Measurements from ENCODE around the gene DENND4A.

Gene DENND4A

DNA sequence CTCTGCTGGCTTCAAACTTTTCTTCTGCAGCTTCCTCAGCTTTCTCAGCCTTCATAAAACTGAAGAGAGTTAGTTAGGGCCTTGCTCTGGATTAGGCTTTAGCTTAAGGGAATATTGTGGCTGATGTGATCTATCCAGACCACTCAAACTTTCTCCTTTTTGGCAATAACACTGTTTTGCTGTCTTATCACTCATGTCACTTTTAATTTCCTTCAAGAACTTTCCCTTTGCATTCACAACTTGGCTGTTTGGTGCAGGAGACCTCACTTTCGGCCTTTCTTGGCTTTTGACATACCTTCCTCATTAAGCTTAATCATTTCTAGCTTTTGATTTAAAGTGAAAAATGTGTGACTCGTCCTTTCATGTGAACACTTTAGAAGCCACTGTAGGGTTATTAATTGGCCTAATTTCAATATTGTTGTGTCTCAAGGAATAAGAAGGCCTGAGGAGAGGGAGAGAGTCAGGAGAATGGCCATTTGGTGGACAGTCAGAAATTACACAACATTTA is 109.6 kb downstream of the DENND4A start:
- Histone ChIP-seq H3K4me1 (ENCODE audit: control insufficient read depth in 2 of 2, insufficient read depth in 1 of 2, low read depth in 1 of 2, low read length in 2 of 2) (no peaks in the 10 kb centered on the region), H2BK12ac (ENCODE audit: low read length) (no peak overlapping the region), H2AK5ac (ENCODE audit: low read depth, low read length) (no peak overlapping the region), H2AFZ (ENCODE audit: low read length) (no peak overlapping the region), H3K23ac (ENCODE audit: low read depth, low read length, poor library complexity) (no peak overlapping the region), H3K36me3 (replicated peaks in 1 of 2; ENCODE audit: control insufficient read depth in 2 of 2, insufficient read depth in 2 of 2, low read length in 2 of 2) (no peaks in the 10 kb centered on the region), H4K8ac (ENCODE audit: low read depth, low read length) (no peak overlapping the region), H4K91ac (ENCODE audit: low read depth, low read length, poor library complexity) (no peak overlapping the region), H3K27me3 (ENCODE audit: control insufficient read depth in 3 of 3, insufficient read depth in 3 of 3, low read depth in 1 of 3, low read length in 3 of 3) (no peaks in the 10 kb centered on the region), H3K9me3 (replicated peaks in 1 of 2; ENCODE audit: control insufficient read depth in 2 of 2, insufficient read depth in 1 of 2, low read depth in 1 of 2, low read length in 2 of 2) (no peaks in the 10 kb centered on the region), H3K9ac (ENCODE audit: low read depth, low read length, poor library complexity) (no peak overlapping the region), H2BK15ac (ENCODE audit: low read length) (no peak overlapping the region), H2BK5ac (ENCODE audit: low read length) (no peak overlapping the region), H2BK120ac (ENCODE audit: low read depth, low read length) (no peak overlapping the region), H3K27ac (replicated peaks; ENCODE audit: low read length) (no peak overlapping the region), H3K79me1 (ENCODE audit: low read depth, low read length) (no peaks in the 10 kb centered on the region), H3K4ac (ENCODE audit: low read length) (no peak overlapping the region), H3K4me2 (ENCODE audit: insufficient read depth, low read length, poor library complexity, severe bottlenecking) (no peak overlapping the region), H3K14ac (ENCODE audit: low read length) (no peak overlapping the region), H3K18ac (ENCODE audit: low read length) (no peak overlapping the region), H3K4me3 (ENCODE audit: low read length in 2 of 2) (no peak overlapping the region)
- no CpG with 5 or more reads among the region's 2 CpGs for WGBS, 2 donors (ENCODE audit: extremely low coverage in 2 of 2, insufficient read length in 2 of 2, insufficient replicate concordance in 1 of 2)
- no peak for DNase-seq (ENCODE audit: low spot score)

DNA sequence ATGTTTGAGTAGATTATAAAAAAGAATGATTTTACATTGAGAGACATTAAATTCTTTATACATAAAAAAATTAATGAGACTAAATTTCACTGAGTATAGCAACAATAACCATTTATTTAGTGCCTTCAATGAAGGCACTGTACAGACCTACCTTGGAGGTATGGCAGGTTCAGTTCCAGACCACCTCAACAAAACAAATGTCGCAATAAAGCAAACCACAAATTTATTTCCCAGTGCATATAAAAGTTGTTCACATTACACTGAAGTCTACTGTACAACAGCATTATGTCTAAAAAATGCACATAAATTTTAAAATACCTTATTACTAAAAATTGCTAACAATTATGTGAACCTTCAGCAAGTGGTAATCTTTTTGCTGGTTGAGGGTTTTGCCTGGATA is 111.5 kb downstream of the DENND4A start:
- Histone ChIP-seq H3K9me3 (replicated peaks in 1 of 2; ENCODE audit: control insufficient read depth in 2 of 2, insufficient read depth in 1 of 2, low read depth in 1 of 2, low read length in 2 of 2) (no peaks in the 10 kb centered on the region), H3K36me3 (replicated peaks in 1 of 2; ENCODE audit: control insufficient read depth in 2 of 2, insufficient read depth in 2 of 2, low read length in 2 of 2) (no peaks in the 10 kb centered on the region), H2BK5ac (ENCODE audit: low read length) (no peak overlapping the region), H3K27ac (replicated peaks; ENCODE audit: low read length) (no peak overlapping the region), H3K4ac (ENCODE audit: low read length) (no peak overlapping the region), H2BK12ac (ENCODE audit: low read length) (no peak overlapping the region), H2AFZ (ENCODE audit: low read length) (no peak overlapping the region), H3K14ac (ENCODE audit: low read length) (no peak overlapping the region), H3K79me1 (ENCODE audit: low read depth, low read length) (no peaks in the 10 kb centered on the region), H3K9ac (ENCODE audit: low read depth, low read length, poor library complexity) (no peak overlapping the region), H2AK5ac (ENCODE audit: low read depth, low read length) (no peak overlapping the region), H2BK120ac (ENCODE audit: low read depth, low read length) (no peak overlapping the region), H4K91ac (ENCODE audit: low read depth, low read length, poor library complexity) (no peak overlapping the region), H4K8ac (ENCODE audit: low read depth, low read length) (no peak overlapping the region), H3K18ac (ENCODE audit: low read length) (no peak overlapping the region), H3K4me2 (ENCODE audit: insufficient read depth, low read length, poor library complexity, severe bottlenecking) (no peak overlapping the region), H3K27me3 (ENCODE audit: control insufficient read depth in 3 of 3, insufficient read depth in 3 of 3, low read depth in 1 of 3, low read length in 3 of 3) (no peaks in the 10 kb centered on the region), H3K4me1 (ENCODE audit: control insufficient read depth in 2 of 2, insufficient read depth in 1 of 2, low read depth in 1 of 2, low read length in 2 of 2) (no peaks in the 10 kb centered on the region), H2BK15ac (ENCODE audit: low read length) (no peak overlapping the region), H3K23ac (ENCODE audit: low read depth, low read length, poor library complexity) (no peak overlapping the region), H3K4me3 (ENCODE audit: low read length in 2 of 2) (no peak overlapping the region)
- DNase-seq (ENCODE audit: low spot score) = no peak
- WGBS, 2 donors (ENCODE audit: extremely low coverage in 2 of 2, insufficient read length in 2 of 2, insufficient replicate concordance in 1 of 2) = no CpG with 5 or more reads among the region's 1 CpG

DNA sequence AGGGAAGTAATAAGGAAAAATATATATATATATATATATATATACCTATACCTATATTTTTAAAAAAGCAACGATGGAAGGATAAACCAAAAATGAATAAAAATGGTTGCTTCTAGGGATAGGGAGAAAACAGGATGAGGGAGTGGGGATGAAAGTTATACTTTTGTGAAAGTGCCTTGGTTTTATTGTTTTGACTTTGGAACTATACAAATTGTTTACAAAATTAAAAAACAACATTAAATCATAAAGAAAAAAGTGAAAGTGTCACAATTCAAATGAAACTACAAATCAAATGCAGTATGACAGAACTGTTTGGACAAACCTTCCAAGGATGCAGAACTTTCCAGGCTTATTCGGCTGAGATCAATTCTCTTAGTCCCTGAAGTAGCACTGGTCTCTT is 116.0 kb downstream of the DENND4A start:
- no CpG with 5 or more reads among the region's 2 CpGs for WGBS, 2 donors (ENCODE audit: extremely low coverage in 2 of 2, insufficient read length in 2 of 2, insufficient replicate concordance in 1 of 2)
- DNase-seq (ENCODE audit: low spot score) = no peak
- Histone ChIP-seq H2AFZ (ENCODE audit: low read length) (no peak overlapping the region), H3K4ac (ENCODE audit: low read length) (no peak overlapping the region), H3K4me2 (ENCODE audit: insufficient read depth, low read length, poor library complexity, severe bottlenecking) (no peak overlapping the region), H2BK12ac (ENCODE audit: low read length) (no peak overlapping the region), H2BK5ac (ENCODE audit: low read length) (no peak overlapping the region), H3K4me1 (ENCODE audit: control insufficient read depth in 2 of 2, insufficient read depth in 1 of 2, low read depth in 1 of 2, low read length in 2 of 2) (no peaks in the 10 kb centered on the region), H3K18ac (ENCODE audit: low read length) (no peak overlapping the region), H3K36me3 (replicated peaks in 1 of 2; ENCODE audit: control insufficient read depth in 2 of 2, insufficient read depth in 2 of 2, low read length in 2 of 2) (no peaks in the 10 kb centered on the region), H2BK120ac (ENCODE audit: low read depth, low read length) (no peak overlapping the region), H3K9ac (ENCODE audit: low read depth, low read length, poor library complexity) (no peak overlapping the region), H3K79me1 (ENCODE audit: low read depth, low read length) (no peaks in the 10 kb centered on the region), H3K4me3 (ENCODE audit: low read length in 2 of 2) (no peak overlapping the region), H3K27me3 (ENCODE audit: control insufficient read depth in 3 of 3, insufficient read depth in 3 of 3, low read depth in 1 of 3, low read length in 3 of 3) (no peaks in the 10 kb centered on the region), H3K9me3 (replicated peaks in 1 of 2; ENCODE audit: control insufficient read depth in 2 of 2, insufficient read depth in 1 of 2, low read depth in 1 of 2, low read length in 2 of 2) (no peaks in the 10 kb centered on the region), H2AK5ac (ENCODE audit: low read depth, low read length) (no peak overlapping the region), H4K8ac (ENCODE audit: low read depth, low read length) (no peak overlapping the region), H3K14ac (ENCODE audit: low read length) (no peak overlapping the region), H3K23ac (ENCODE audit: low read depth, low read length, poor library complexity) (no peak overlapping the region), H2BK15ac (ENCODE audit: low read length) (no peak overlapping the region), H4K91ac (ENCODE audit: low read depth, low read length, poor library complexity) (no peak overlapping the region), H3K27ac (replicated peaks; ENCODE audit: low read length) (no peak overlapping the region)

- Histone ChIP-seq H3K27ac (replicated peaks; ENCODE audit: low read length) (no peak overlapping the region), H3K18ac (ENCODE audit: low read length) (no peak overlapping the region), H3K4ac (ENCODE audit: low read length) (no peak overlapping the region), H2AFZ (ENCODE audit: low read length) (no peak overlapping the region), H3K9ac (ENCODE audit: low read depth, low read length, poor library complexity) (no peak overlapping the region), H2BK15ac (ENCODE audit: low read length) (no peak overlapping the region), H3K4me2 (ENCODE audit: insufficient read depth, low read length, poor library complexity, severe bottlenecking) (no peak overlapping the region), H2BK5ac (ENCODE audit: low read length) (no peak overlapping the region), H4K8ac (ENCODE audit: low read depth, low read length) (no peak overlapping the region), H3K23ac (ENCODE audit: low read depth, low read length, poor library complexity) (no peak overlapping the region), H3K27me3 (ENCODE audit: control insufficient read depth in 3 of 3, insufficient read depth in 3 of 3, low read depth in 1 of 3, low read length in 3 of 3) (no peaks in the 10 kb centered on the region), H3K79me1 (ENCODE audit: low read depth, low read length) (no peaks in the 10 kb centered on the region), H3K4me3 (ENCODE audit: low read length in 2 of 2) (no peak overlapping the region), H3K9me3 (replicated peaks in 1 of 2; ENCODE audit: control insufficient read depth in 2 of 2, insufficient read depth in 1 of 2, low read depth in 1 of 2, low read length in 2 of 2) (no peaks in the 10 kb centered on the region), H3K36me3 (replicated peaks in 1 of 2; ENCODE audit: control insufficient read depth in 2 of 2, insufficient read depth in 2 of 2, low read length in 2 of 2) (peaks cover 0 to 3% of the 10 kb centered on the region in 2 donors), H3K4me1 (ENCODE audit: control insufficient read depth in 2 of 2, insufficient read depth in 1 of 2, low read depth in 1 of 2, low read length in 2 of 2) (no peaks in the 10 kb centered on the region), H2AK5ac (ENCODE audit: low read depth, low read length) (no peak overlapping the region), H2BK12ac (ENCODE audit: low read length) (no peak overlapping the region), H2BK120ac (ENCODE audit: low read depth, low read length) (no peak overlapping the region), H4K91ac (ENCODE audit: low read depth, low read length, poor library complexity) (no peak overlapping the region), H3K14ac (ENCODE audit: low read length) (no peak overlapping the region)
- no peak for DNase-seq (ENCODE audit: low spot score)
- no CpG with 5 or more reads among the region's 1 CpG for WGBS, 2 donors (ENCODE audit: extremely low coverage in 2 of 2, insufficient read length in 2 of 2, insufficient replicate concordance in 1 of 2)
Measured at GRCh38 chr15:65675551-65675950, 116.5 kb downstream of the DENND4A start.
